Measurements from ENCODE around the gene CIDEC.

DNA sequence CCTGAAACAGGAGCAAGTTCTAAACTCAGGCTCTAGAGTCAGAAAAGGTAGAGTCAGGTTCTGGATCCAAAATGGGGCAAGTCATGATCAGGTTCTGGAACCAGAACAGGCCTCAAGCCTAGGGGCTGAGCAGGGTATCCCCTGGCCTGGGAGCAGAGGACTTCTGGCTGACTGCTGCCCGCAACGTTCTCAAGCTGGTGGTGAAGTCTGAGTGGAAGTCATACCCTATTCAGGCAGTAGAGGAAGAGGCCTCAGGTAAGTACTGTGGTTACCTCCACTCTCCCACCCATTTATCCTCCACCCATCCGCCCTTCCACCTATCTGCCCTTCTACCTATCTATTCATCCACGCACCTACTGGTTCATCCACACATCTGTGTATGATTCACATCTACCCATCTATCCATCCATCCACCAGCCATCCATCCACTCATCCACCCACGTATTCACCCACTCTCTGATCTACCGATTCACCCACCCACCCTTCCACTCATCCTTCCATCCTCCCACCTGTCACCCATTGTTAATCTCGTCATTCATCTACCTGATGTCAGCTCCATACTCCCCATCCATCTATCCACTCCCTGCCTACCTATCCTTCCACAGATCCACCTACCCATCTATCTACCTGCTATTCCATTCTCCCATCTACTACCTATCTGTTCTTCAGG lies 61.3 kb downstream of the CIDEC start:
- TF ChIP-seq POLR2AphosphoS5 (IDR thresholded peaks at IDR 0.05; ENCODE audit: low read depth, low read length) = no peak
- TF ChIP-seq, protein P1, sequence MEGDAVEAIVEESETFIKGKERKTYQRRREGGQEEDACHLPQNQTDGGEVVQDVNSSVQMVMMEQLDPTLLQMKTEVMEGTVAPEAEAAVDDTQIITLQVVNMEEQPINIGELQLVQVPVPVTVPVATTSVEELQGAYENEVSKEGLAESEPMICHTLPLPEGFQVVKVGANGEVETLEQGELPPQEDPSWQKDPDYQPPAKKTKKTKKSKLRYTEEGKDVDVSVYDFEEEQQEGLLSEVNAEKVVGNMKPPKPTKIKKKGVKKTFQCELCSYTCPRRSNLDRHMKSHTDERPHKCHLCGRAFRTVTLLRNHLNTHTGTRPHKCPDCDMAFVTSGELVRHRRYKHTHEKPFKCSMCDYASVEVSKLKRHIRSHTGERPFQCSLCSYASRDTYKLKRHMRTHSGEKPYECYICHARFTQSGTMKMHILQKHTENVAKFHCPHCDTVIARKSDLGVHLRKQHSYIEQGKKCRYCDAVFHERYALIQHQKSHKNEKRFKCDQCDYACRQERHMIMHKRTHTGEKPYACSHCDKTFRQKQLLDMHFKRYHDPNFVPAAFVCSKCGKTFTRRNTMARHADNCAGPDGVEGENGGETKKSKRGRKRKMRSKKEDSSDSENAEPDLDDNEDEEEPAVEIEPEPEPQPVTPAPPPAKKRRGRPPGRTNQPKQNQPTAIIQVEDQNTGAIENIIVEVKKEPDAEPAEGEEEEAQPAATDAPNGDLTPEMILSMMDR (IDR thresholded peaks at IDR 0.05) = no peak
